H1 (cell line): ENCODE results near the gene SLC24A3. TPM values are rescaled to one million over a fixed set of nuclear protein-coding genes. Genes with fewer than 3 reads are reported as not detected.

Source experiments
- CTCF ChIA-PET: fragments of 300-600 bp; sonication (Branson Sonifier 250); formaldehyde crosslinking; loops from one replicate; lab custom pipeline; 2021; ENCODE audit not compliant: partially characterized antibody; lab: Charles Lee
- POLR2A ChIA-PET: fragments of 300-600 bp; sonication (Branson Sonifier 250); formaldehyde crosslinking; loops from one replicate; lab custom pipeline; 2021; ENCODE audit warnings: inconsistent platforms; ENCODE audit not compliant: partially characterized antibody; lab: Charles Lee
- DNase-seq, 2 experiments: peaks; one replicate each; pipeline versions ENCODE4 v3.0.0 to v3.0.0-alpha.2; 2010 to 2022; ENCODE audit warnings: low spot score in 2 of 2, low read depth in 1 of 2, mixed read lengths in 1 of 2
- FAIRE-seq: peaks from 2 replicates; lab custom pipeline; 2011; peaks lifted over from hg19 to GRCh38; lab: Jason Lieb, UNC
- H2AFZ ChIP-seq: 2 replicates; pipeline ENCODE4 v1.8.1; 2012; ENCODE audit warnings: low read length, inconsistent platforms
- H2AK5ac ChIP-seq: 2 replicates; pipeline ENCODE4 v1.6.1; 2013; ENCODE audit warnings: low read depth, low read length
- H2BK120ac ChIP-seq: replicated peaks from 2 replicates; pipeline ENCODE3; 2013; ENCODE audit warnings: low read depth, low read length, inconsistent platforms
- H2BK12ac ChIP-seq: 2 replicates; pipeline ENCODE4 v1.6.1; 2013; ENCODE audit warnings: low read depth, low read length
- H2BK15ac ChIP-seq: 2 replicates; pipeline ENCODE4 v1.6.1; 2013; ENCODE audit warnings: low read length
- H2BK20ac ChIP-seq: 2 replicates; pipeline ENCODE4 v1.6.1; 2013; ENCODE audit warnings: low read length
- H2BK5ac ChIP-seq: 2 replicates; pipeline ENCODE4 v1.6.1; 2013; ENCODE audit warnings: low read depth, low read length
- H3K14ac ChIP-seq: 2 replicates; pipeline ENCODE4 v1.6.1; 2013; ENCODE audit warnings: inconsistent platforms; ENCODE audit not compliant: insufficient read length
- H3K18ac ChIP-seq: 2 replicates; pipeline ENCODE4 v1.6.1; 2013; ENCODE audit warnings: low read length; ENCODE audit errors: extremely low read depth
- H3K23ac ChIP-seq: 2 replicates; pipeline ENCODE4 v1.6.1; 2013; ENCODE audit warnings: inconsistent platforms; ENCODE audit not compliant: insufficient read length
- H3K23me2 ChIP-seq: 2 replicates; pipeline ENCODE4 v1.6.1; 2013; ENCODE audit warnings: low read depth, low read length
- H3K27ac ChIP-seq: 2 replicates; pipeline ENCODE4 v1.6.1; 2011; ENCODE audit warnings: low read depth, low read length, inconsistent platforms
- H3K27me3 ChIP-seq, 4 experiments: replicated peaks in 1 of 4; 1 replicate in 1 of 4; 2 replicates in 3 of 4; pipeline versions ENCODE4 v1.6.1 to v1.8.1; 2011 to 2013; ENCODE audit warnings: low read length in 3 of 4, mild to moderate bottlenecking in 3 of 4, inconsistent platforms in 2 of 4, mixed read lengths in 2 of 4, moderate library complexity in 1 of 4; ENCODE audit not compliant: control insufficient read depth in 3 of 4, insufficient read depth in 3 of 4; ENCODE audit errors: extremely low read depth in 1 of 4
- H3K36me3 ChIP-seq, 4 experiments: 2 replicates each; pipeline versions ENCODE4 v1.6.1 to v1.8.1; 2011 to 2013; ENCODE audit warnings: mild to moderate bottlenecking in 4 of 4, low read length in 3 of 4, moderate library complexity in 2 of 4, control low read depth in 1 of 4, inconsistent platforms in 1 of 4; ENCODE audit not compliant: insufficient read depth in 4 of 4, control insufficient read depth in 2 of 4
- H3K4ac ChIP-seq: replicated peaks from 2 replicates; pipeline ENCODE3; 2013; ENCODE audit warnings: low read length, low read depth, mixed read lengths, inconsistent platforms; ENCODE audit not compliant: insufficient read length
- H3K4me1 ChIP-seq, 4 experiments: replicated peaks in 1 of 4; 1 replicate in 1 of 4; 2 replicates in 3 of 4; pipeline versions ENCODE4 v1.6.1 to v1.8.1; 2011 to 2013; ENCODE audit warnings: low read length in 3 of 4, inconsistent platforms in 2 of 4, mixed read lengths in 1 of 4; ENCODE audit not compliant: insufficient read depth in 4 of 4, control insufficient read depth in 3 of 4
- H3K4me2 ChIP-seq, 2 experiments: 2 replicates each; pipeline versions ENCODE4 v1.6.1 to v1.8.1; 2011 to 2013; ENCODE audit warnings: low read depth in 2 of 2, low read length in 2 of 2, control low read depth in 1 of 2, inconsistent platforms in 1 of 2, mild to moderate bottlenecking in 1 of 2; ENCODE audit not compliant: insufficient read depth in 1 of 2
- H3K4me3 ChIP-seq, 4 experiments: fragments of 200-600, 300-600 bp in 1 of 4; sonication (generic), shearing (Covaris generic), sonication (Bioruptor Twin) in 1 of 4; 2 replicates each; pipeline versions ENCODE4 v1.5.1 to v1.8.1; 2011 to 2016; ENCODE audit warnings: low read length in 4 of 4, low read depth in 3 of 4, control low read depth in 2 of 4, inconsistent platforms in 2 of 4, mild to moderate bottlenecking in 2 of 4, mixed read lengths in 1 of 4, moderate library complexity in 1 of 4; ENCODE audit not compliant: insufficient read depth in 2 of 4; ENCODE audit errors: extremely low read depth in 1 of 4
- H3K56ac ChIP-seq: replicated peaks from 2 replicates; pipeline ENCODE3; 2013; ENCODE audit warnings: low read depth, mild to moderate bottlenecking, mixed read lengths, low read length, inconsistent platforms; ENCODE audit not compliant: insufficient read length
- H3K79me1 ChIP-seq: 2 replicates; pipeline ENCODE4 v1.6.1; 2013; ENCODE audit warnings: low read depth, low read length, control low read depth
- H3K79me2 ChIP-seq, 2 experiments: 2 replicates each; pipeline versions ENCODE4 v1.6.1 to v1.8.1; 2012 to 2013; ENCODE audit warnings: low read length in 2 of 2, mild to moderate bottlenecking in 2 of 2, inconsistent platforms in 1 of 2; ENCODE audit not compliant: insufficient read depth in 2 of 2, control insufficient read depth in 1 of 2
- H3K9ac ChIP-seq, 4 experiments: replicated peaks in 1 of 4; 1 replicate in 1 of 4; 2 replicates in 3 of 4; pipeline versions ENCODE4 v1.6.1 to v1.8.1; 2011 to 2013; ENCODE audit warnings: low read depth in 3 of 4, low read length in 3 of 4, control low read depth in 2 of 4, mild to moderate bottlenecking in 2 of 4, moderate library complexity in 2 of 4, inconsistent platforms in 1 of 4; ENCODE audit errors: extremely low read depth in 1 of 4
- H3K9me3 ChIP-seq, 2 experiments: 2 replicates each; pipeline versions ENCODE4 v1.6.1 to v1.8.1; 2012 to 2013; ENCODE audit warnings: mild to moderate bottlenecking in 2 of 2, moderate library complexity in 2 of 2, control low read depth in 1 of 2, inconsistent platforms in 1 of 2, low read depth in 1 of 2, low read length in 1 of 2, mixed read lengths in 1 of 2; ENCODE audit not compliant: insufficient read depth in 2 of 2
- H4K20me1 ChIP-seq, 2 experiments: replicated peaks in 1 of 2; 2 replicates each; pipeline versions ENCODE3 to v1.8.1; 2011 to 2013; ENCODE audit warnings: inconsistent platforms in 2 of 2, low read length in 2 of 2, mild to moderate bottlenecking in 1 of 2; ENCODE audit not compliant: insufficient read depth in 2 of 2, control insufficient read depth in 1 of 2
- H4K5ac ChIP-seq: 2 replicates; pipeline ENCODE4 v1.6.1; 2013; ENCODE audit warnings: low read length, low read depth, mixed read lengths, inconsistent platforms; ENCODE audit not compliant: insufficient read length
- H4K8ac ChIP-seq: 2 replicates; pipeline ENCODE4 v1.8.0; 2013; ENCODE audit warnings: mild to moderate bottlenecking, moderate library complexity, low read length, inconsistent platforms; ENCODE audit not compliant: insufficient read depth; ENCODE audit errors: extremely low read depth
- H4K91ac ChIP-seq: replicated peaks from 2 replicates; pipeline ENCODE3; 2013; ENCODE audit warnings: low read length, mixed read lengths, inconsistent platforms; ENCODE audit not compliant: insufficient read length
- CBX5 ChIP-seq: fragments of 300-800, 300-1000 bp; sonication (generic); IDR thresholded peaks from 2 replicates; pipeline ENCODE4 v1.7.1; 2016; ENCODE audit warnings: antibody characterized with exemption, low read length, low read depth
- CEBPB ChIP-seq: IDR thresholded peaks from 2 replicates; pipeline ENCODE4 v1.6.1; 2012; ENCODE audit warnings: low read depth, low read length
- CHD1 ChIP-seq: IDR thresholded peaks from 2 replicates; pipeline ENCODE4 v1.6.1; 2012; ENCODE audit warnings: low read depth, low read length, improper control_type of control experiment
- CREB1 ChIP-seq: IDR thresholded peaks from 2 replicates; pipeline ENCODE4 v1.6.1; 2012; ENCODE audit warnings: inconsistent platforms
- EP300 ChIP-seq, 2 experiments: IDR thresholded peaks; 1 replicate in 1 of 2; 2 replicates in 1 of 2; pipeline ENCODE4 v1.6.1; 2011 to 2012; ENCODE audit warnings: low read depth in 2 of 2, low read length in 2 of 2, mild to moderate bottlenecking in 2 of 2, borderline replicate concordance in 1 of 2, inconsistent platforms in 1 of 2, moderate library complexity in 1 of 2
- EZH2 ChIP-seq: fragments of 200-600 bp; sonication (generic); IDR thresholded peaks from 2 replicates; pipeline ENCODE4 v1.7.1; 2012; ENCODE audit warnings: low read depth, mild to moderate bottlenecking, moderate library complexity, low read length, inconsistent platforms; ENCODE audit not compliant: severe bottlenecking
- GTF2F1 ChIP-seq: IDR thresholded peaks from 2 replicates; pipeline ENCODE4 v1.6.1; 2012; ENCODE audit warnings: low read depth, low read length, improper control_type of control experiment, borderline replicate concordance
- HDAC6 ChIP-seq: IDR thresholded peaks from one replicate; pipeline ENCODE4 v1.7.1; 2012; ENCODE audit warnings: low read depth, mild to moderate bottlenecking, inconsistent platforms, low read length, moderate library complexity
- JUND ChIP-seq: IDR thresholded peaks from 2 replicates; pipeline ENCODE4 v1.6.1; 2011; ENCODE audit warnings: mild to moderate bottlenecking, improper control_type of control experiment, low read length
- POU5F1 ChIP-seq: IDR thresholded peaks from 2 replicates; pipeline ENCODE4 v1.6.1; 2011; ENCODE audit warnings: low read depth, mild to moderate bottlenecking, low read length, moderate library complexity
- SP2 ChIP-seq: IDR thresholded peaks from 2 replicates; pipeline ENCODE4 v1.6.1; 2012; ENCODE audit warnings: mild to moderate bottlenecking, low read length, inconsistent platforms
- TCF12 ChIP-seq: IDR thresholded peaks from 2 replicates; pipeline ENCODE4 v1.6.1; 2011; ENCODE audit warnings: low read depth, mild to moderate bottlenecking, low read length
- YY1 ChIP-seq: IDR thresholded peaks from 2 replicates; pipeline ENCODE4 v1.6.1; 2011; ENCODE audit warnings: low read depth, mild to moderate bottlenecking, low read length
- WGBS, 2 experiments: shearing (Covaris generic) in 1 of 2; methylation state at CpG; one replicate each; pipeline versions ENCODE4 v1.1.6 to v1.1.7; 2013 to 2015; ENCODE audit warnings: low lambda C conversion rate in 2 of 2, mixed read lengths in 2 of 2, inconsistent platforms in 1 of 2, low coverage in 1 of 2, missing lambda C conversion rate in 1 of 2; ENCODE audit not compliant: insufficient replicate concordance in 2 of 2, insufficient coverage in 1 of 2, insufficient read length in 1 of 2; ENCODE audit errors: extremely low coverage in 1 of 2, missing lambda C conversion rate in 1 of 2; 5-methylcytosine and 5-hydroxymethylcytosine counted together
- polyA plus RNA-seq, 7 experiments: library from polyadenylated mRNA; depleted of rRNA in 3 of 7; stranded (reverse) in 5 of 7; unstranded in 2 of 7; fragments of >200 nt in 5 of 7; fragments of 200-250 nt in 2 of 7; gene quantifications; 1 replicate in 5 of 7; 2 replicates in 1 of 7; 4 replicates in 1 of 7; pipeline versions ENCODE4 v1.2.1 to v1.2.3, GENCODE V29; 2011 to 2013; ENCODE audit warnings: missing spikeins in 2 of 7, mixed read lengths in 2 of 7
- total RNA-seq: library from RNA; stranded (reverse); fragmentation: NEBNext Ultra II Directional; extraction: Animal tissue kit (Norgen Biotek cat#: 25700); gene quantifications from 2 replicates; pipeline ENCODE4 v1.2.1, GENCODE V29; 2021
- TF ChIP-seq, protein P1 (sequence below): IDR thresholded peaks from 2 replicates; pipeline ENCODE4 v1.6.1; 2012; ENCODE audit warnings: low read length, inconsistent platforms

Gene SLC24A3
- total and polyA plus RNA-seq, 2 of the 8 experiments (the other 6 are each of a cell fraction or from before 2014, with no cell fraction given), result 4.5 to 6.3 TPM

DNA sequence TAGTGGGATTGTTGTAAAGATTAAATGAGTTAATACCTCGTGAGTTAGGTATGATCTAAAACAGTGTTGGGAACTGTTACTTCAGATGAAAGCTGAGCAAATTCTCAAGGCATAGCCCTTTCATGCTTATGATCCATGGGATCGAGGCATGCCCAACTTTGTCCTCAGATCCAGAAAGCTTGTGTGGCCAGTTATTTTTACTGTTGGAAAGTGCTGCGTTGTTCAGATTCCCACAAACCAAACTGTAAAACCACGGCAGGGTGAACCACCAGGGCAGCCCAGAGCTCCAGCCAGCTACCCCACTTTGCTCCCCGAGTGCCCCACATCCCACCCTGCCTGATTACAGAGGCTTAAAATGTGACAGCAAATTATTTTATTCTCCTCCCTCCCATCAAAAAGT lies 406.3 kb downstream of the SLC24A3 start:
- ChIA-PET CTCF (interaction anchor here (0.8 to 2.6 kb wide), 5 partner anchors 9 to 413 kb away, joined by 3 to 12 read pairs (median 3); no protein-coding TSS in a partner anchor), POLR2A (no interaction called here)
- no peaks in the 10 kb centered on the region for H3K79me1 ChIP-seq
- 96% methylated on average over 5 of the region's 5 CpGs; no CpG with 5 or more reads in 1 of the 2 experiments for WGBS, 2 experiments
- H3K4ac ChIP-seq, result no peak overlapping the region
- H4K5ac ChIP-seq, result no peak overlapping the region
- H3K79me2 ChIP-seq, result no peaks in the 10 kb centered on the region
- H2BK120ac ChIP-seq, result no peak overlapping the region
- no peaks in the 10 kb centered on the region for H3K23me2 ChIP-seq
- DNase-seq (no peak), FAIRE-seq (no peak)
- no peaks in the 10 kb centered on the region for H3K9me3 ChIP-seq
- peaks cover 0 to 24% (median 8%) of the 10 kb centered on the region in 4 experiments; a peak in 3 of 7 replicates for H3K4me1 ChIP-seq
- no peak overlapping the region for H3K4me3 ChIP-seq
- H3K4me2 ChIP-seq, result no peak overlapping the region
- H3K27me3 ChIP-seq, result no peaks in the 10 kb centered on the region
- H2BK5ac ChIP-seq, result no peak overlapping the region
- no peak overlapping the region for H3K27ac ChIP-seq
- H2BK12ac ChIP-seq, result no peak overlapping the region
- H3K56ac ChIP-seq, result no peak overlapping the region
- no peaks in the 10 kb centered on the region for H3K36me3 ChIP-seq
- no peak overlapping the region for H3K18ac ChIP-seq
- no peaks in the 10 kb centered on the region for H4K20me1 ChIP-seq
- H3K9ac ChIP-seq, result no peak overlapping the region
- H2BK15ac ChIP-seq, result no peak overlapping the region
- H2BK20ac ChIP-seq, result no peak overlapping the region
- no peak overlapping the region for H2AK5ac ChIP-seq
- no peak overlapping the region for H4K91ac ChIP-seq
- H3K14ac ChIP-seq, result no peak overlapping the region
- no peak overlapping the region for H2AFZ ChIP-seq
- no peak overlapping the region for H4K8ac ChIP-seq
- H3K23ac ChIP-seq, result no peak overlapping the region
- no peak for TF ChIP-seq SP2
- no peak for TF ChIP-seq YY1
- no peak for TF ChIP-seq EP300 (IDR thresholded peaks at IDR 0.05; ENCODE audit: borderline replicate concordance in 1 of 2, low read depth in 2 of 2, low read length in 2 of 2)
- no peak for TF ChIP-seq GTF2F1
- TF ChIP-seq, protein P1, sequence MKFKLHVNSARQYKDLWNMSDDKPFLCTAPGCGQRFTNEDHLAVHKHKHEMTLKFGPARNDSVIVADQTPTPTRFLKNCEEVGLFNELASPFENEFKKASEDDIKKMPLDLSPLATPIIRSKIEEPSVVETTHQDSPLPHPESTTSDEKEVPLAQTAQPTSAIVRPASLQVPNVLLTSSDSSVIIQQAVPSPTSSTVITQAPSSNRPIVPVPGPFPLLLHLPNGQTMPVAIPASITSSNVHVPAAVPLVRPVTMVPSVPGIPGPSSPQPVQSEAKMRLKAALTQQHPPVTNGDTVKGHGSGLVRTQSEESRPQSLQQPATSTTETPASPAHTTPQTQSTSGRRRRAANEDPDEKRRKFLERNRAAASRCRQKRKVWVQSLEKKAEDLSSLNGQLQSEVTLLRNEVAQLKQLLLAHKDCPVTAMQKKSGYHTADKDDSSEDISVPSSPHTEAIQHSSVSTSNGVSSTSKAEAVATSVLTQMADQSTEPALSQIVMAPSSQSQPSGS, result no peak
- TF ChIP-seq CBX5, result no peak
- no peak for TF ChIP-seq EZH2
- TF ChIP-seq POU5F1, result no peak
- TF ChIP-seq CHD1, result no peak
- TF ChIP-seq HDAC6, result no peak
- TF ChIP-seq CREB1, result no peak
- no peak for TF ChIP-seq JUND
- no peak for TF ChIP-seq CEBPB
- no peak for TF ChIP-seq TCF12
